ENCODE results near the gene B3GNT2.

Gene B3GNT2

DNA sequence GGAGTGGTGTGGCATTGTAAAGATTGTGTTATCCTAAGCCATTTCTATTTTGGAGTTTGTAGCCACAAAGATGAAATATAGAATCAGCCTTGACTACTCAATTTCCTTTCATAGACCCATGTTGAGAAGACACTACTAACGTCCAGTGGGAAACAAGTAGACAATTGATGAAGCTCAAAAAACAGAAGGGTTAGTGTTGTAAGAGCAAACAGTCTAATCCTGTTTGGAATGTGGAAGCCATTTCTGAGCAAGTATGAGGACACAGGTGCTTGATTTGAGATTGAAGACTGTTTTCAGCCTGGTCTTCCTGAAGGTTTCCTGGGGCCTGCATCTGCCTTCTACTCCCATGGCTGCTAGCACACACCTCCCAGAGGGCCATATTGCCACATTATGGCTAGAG is 29.1 kb downstream of the B3GNT2 start (continued):
- TF ChIP-seq, protein P1, sequence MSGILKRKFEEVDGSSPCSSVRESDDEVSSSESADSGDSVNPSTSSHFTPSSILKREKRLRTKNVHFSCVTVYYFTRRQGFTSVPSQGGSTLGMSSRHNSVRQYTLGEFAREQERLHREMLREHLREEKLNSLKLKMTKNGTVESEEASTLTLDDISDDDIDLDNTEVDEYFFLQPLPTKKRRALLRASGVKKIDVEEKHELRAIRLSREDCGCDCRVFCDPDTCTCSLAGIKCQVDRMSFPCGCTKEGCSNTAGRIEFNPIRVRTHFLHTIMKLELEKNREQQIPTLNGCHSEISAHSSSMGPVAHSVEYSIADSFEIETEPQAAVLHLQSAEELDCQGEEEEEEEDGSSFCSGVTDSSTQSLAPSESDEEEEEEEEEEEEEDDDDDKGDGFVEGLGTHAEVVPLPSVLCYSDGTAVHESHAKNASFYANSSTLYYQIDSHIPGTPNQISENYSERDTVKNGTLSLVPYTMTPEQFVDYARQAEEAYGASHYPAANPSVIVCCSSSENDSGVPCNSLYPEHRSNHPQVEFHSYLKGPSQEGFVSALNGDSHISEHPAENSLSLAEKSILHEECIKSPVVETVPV (CRISPR knock-in tag; IDR thresholded peaks at IDR 0.05), result no peak
- no peak for TF ChIP-seq ZFP3 (CRISPR knock-in tag; IDR thresholded peaks at IDR 0.05)
- no peak for TF ChIP-seq RARB (CRISPR knock-in tag; IDR thresholded peaks at IDR 0.05)

GRCh38 chr2:62227386-62228075 is 31.6 kb downstream of the B3GNT2 start:
- TF ChIP-seq ZC3H10 (CRISPR knock-in tag; IDR thresholded peaks at IDR 0.05) (no peak), ISL1 (CRISPR knock-in tag; IDR thresholded peaks at IDR 0.05) (no peak), OSR1 (CRISPR knock-in tag; IDR thresholded peaks at IDR 0.05) (no peak), POU6F1 (CRISPR knock-in tag; IDR thresholded peaks at IDR 0.05; ENCODE audit: borderline replicate concordance, low read depth) (no peak), PPARA (CRISPR knock-in tag; IDR thresholded peaks at IDR 0.05; ENCODE audit: borderline replicate concordance) (no peak), ZNF8 (CRISPR knock-in tag; IDR thresholded peaks at IDR 0.05) (no peak), ESRRG (CRISPR knock-in tag; IDR thresholded peaks at IDR 0.05) (no peak), TCF4 (CRISPR knock-in tag; IDR thresholded peaks at IDR 0.05; ENCODE audit: borderline replicate concordance) (no peak), GLIS3 (CRISPR knock-in tag; IDR thresholded peaks at IDR 0.05) (no peak), BACH2 (CRISPR knock-in tag; IDR thresholded peaks at IDR 0.05; ENCODE audit: borderline replicate concordance) (no peak), RARB (CRISPR knock-in tag; IDR thresholded peaks at IDR 0.05) (no peak), ZFP30 (CRISPR knock-in tag; IDR thresholded peaks at IDR 0.05) (no peak), ZFP3 (CRISPR knock-in tag; IDR thresholded peaks at IDR 0.05) (no peak), PATZ1 (CRISPR knock-in tag; IDR thresholded peaks at IDR 0.05; ENCODE audit: borderline replicate concordance) (no peak), TSHZ2 (CRISPR knock-in tag; IDR thresholded peaks at IDR 0.05) (no peak)
- TF ChIP-seq, protein P1 (CRISPR knock-in tag; IDR thresholded peaks at IDR 0.05), result no peak
- TF ChIP-seq, protein P2, sequence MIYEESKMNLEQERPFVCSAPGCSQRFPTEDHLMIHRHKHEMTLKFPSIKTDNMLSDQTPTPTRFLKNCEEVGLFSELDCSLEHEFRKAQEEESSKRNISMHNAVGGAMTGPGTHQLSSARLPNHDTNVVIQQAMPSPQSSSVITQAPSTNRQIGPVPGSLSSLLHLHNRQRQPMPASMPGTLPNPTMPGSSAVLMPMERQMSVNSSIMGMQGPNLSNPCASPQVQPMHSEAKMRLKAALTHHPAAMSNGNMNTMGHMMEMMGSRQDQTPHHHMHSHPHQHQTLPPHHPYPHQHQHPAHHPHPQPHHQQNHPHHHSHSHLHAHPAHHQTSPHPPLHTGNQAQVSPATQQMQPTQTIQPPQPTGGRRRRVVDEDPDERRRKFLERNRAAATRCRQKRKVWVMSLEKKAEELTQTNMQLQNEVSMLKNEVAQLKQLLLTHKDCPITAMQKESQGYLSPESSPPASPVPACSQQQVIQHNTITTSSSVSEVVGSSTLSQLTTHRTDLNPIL (CRISPR knock-in tag; IDR thresholded peaks at IDR 0.05; ENCODE audit: low read depth), result no peak
- no peak for ATAC-seq

DNA sequence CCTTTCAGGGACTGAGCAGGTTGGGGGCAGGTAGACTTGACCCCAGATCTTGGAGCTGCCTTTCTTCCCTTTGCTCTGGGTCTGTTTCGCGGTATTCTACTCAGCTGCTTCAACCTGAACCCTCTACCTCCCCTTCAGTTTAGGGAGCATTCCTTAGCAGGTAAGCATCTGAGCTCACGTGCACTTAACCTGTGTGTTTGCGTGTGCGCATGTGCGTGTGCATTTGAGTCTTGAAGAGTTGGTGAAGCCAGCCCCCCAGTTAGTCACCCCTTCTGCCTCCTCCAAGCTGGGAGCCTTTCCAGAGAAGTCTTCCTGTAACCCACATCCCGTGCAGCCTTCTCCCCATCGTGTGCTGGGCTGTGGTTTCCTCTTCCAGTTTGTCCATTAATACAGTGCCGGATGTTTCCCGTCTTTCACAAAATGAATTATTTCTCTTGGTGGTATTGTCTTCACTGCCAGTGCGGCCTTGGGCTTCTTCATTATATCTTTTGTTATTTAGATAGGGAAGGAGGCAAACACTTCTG is 33.2 kb downstream of the B3GNT2 start:
- no peak for ATAC-seq
- TF ChIP-seq OSR1 (CRISPR knock-in tag; IDR thresholded peaks at IDR 0.05), result no peak
- TF ChIP-seq ZNF565 (CRISPR knock-in tag; conservative IDR thresholded peaks at IDR 0.05; ENCODE audit: low read depth), result no peak
- no peak for TF ChIP-seq ESRRG (CRISPR knock-in tag; IDR thresholded peaks at IDR 0.05)
- TF ChIP-seq, protein P2 (CRISPR knock-in tag; IDR thresholded peaks at IDR 0.05; ENCODE audit: low read depth), result no peak
- TF ChIP-seq POU6F1 (CRISPR knock-in tag; IDR thresholded peaks at IDR 0.05; ENCODE audit: borderline replicate concordance, low read depth), result no peak
- no peak for TF ChIP-seq TOX (CRISPR knock-in tag; IDR thresholded peaks at IDR 0.05; ENCODE audit: borderline replicate concordance)
- no peak for TF ChIP-seq BACH2 (CRISPR knock-in tag; IDR thresholded peaks at IDR 0.05; ENCODE audit: borderline replicate concordance)
- TF ChIP-seq CSDC2 (CRISPR knock-in tag; IDR thresholded peaks at IDR 0.05), result no peak

Data from SK-N-SH treated with all-trans-retinoic acid at 6 μM for 48 hours (cell line).